Erythroblast (primary cell): ENCODE measurements around the gene TGM4.

Source experiments
- GATA1 ChIP-seq: IDR thresholded peaks from 2 replicates; pipeline ENCODE4 v1.6.1; 2011; ENCODE audit warnings: low read depth, mild to moderate bottlenecking, control low read depth, low read length, moderate library complexity
- POLR2A ChIP-seq: IDR thresholded peaks from 2 replicates; pipeline ENCODE4 v1.6.1; 2011; ENCODE audit warnings: mild to moderate bottlenecking, low read length

DNA sequence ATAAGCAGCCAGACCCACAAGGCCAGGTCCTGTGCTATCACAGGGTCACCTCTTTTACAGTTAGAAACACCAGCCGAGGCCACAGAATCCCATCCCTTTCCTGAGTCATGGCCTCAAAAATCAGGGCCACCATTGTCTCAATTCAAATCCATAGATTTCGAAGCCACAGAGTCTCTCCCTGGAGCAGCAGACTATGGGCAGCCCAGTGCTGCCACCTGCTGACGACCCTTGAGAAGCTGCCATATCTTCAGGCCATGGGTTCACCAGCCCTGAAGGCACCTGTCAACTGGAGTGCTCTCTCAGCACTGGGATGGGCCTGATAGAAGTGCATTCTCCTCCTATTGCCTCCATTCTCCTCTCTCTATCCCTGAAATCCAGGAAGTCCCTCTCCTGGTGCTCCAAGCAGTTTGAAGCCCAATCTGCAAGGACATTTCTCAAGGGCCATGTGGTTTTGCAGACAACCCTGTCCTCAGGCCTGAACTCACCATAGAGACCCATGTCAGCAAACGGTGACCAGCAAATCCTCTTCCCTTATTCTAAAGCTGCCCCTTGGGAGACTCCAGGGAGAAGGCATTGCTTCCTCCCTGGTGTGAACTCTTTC lies 39.6 kb downstream of the TGM4 start:
- TF ChIP-seq POLR2A (no peak), GATA1 (no peak)
